HFFc6 (cell line): Measurements from ENCODE around the gene NOLC1. TPM values are rescaled to one million over a fixed set of nuclear protein-coding genes. Genes with fewer than 3 reads are reported as not detected.

Source experiments
- DNase-seq: peaks from one replicate; pipeline ENCODE4 v3.0.0-alpha.2; 2018
- H3K27ac Mint-ChIP-seq: 2 replicates; pipeline ENCODE4 v1.8.0; 2020; ENCODE audit warnings: mild to moderate bottlenecking, mixed read lengths
- H3K27me3 Mint-ChIP-seq: 2 replicates; pipeline ENCODE4 v1.8.0; 2021; ENCODE audit warnings: mild to moderate bottlenecking, moderate library complexity, mixed read lengths; ENCODE audit not compliant: insufficient read depth
- H3K36me3 Mint-ChIP-seq: 2 replicates; pipeline ENCODE4 v1.8.0; 2021; ENCODE audit warnings: low read depth, mixed read lengths
- H3K4me1 Mint-ChIP-seq: 2 replicates; pipeline ENCODE4 v1.8.0; 2020; ENCODE audit warnings: low read depth, mixed read lengths
- H3K4me3 Mint-ChIP-seq: 2 replicates; pipeline ENCODE4 v1.8.0; 2020; ENCODE audit warnings: mild to moderate bottlenecking, moderate library complexity, mixed read lengths
- H3K9me3 Mint-ChIP-seq: 2 replicates; pipeline ENCODE4 v1.8.0; 2020; ENCODE audit warnings: mild to moderate bottlenecking, mixed read lengths
- total RNA-seq, 6 experiments: library from RNA; stranded (reverse); fragmentation: NEBNext Ultra II Directional; extraction: Animal tissue kit (Norgen Biotek cat#: 25700); gene quantifications; 2 replicates in 1 of 6; 3 replicates in 5 of 6; pipeline ENCODE4 v1.2.3, GENCODE V29; 2021
- TF ChIP-seq, protein P1 (sequence below): fragments of 200-600 bp; sonication (generic); IDR thresholded peaks from 2 replicates; pipeline ENCODE4 v1.5.0; 2021; ENCODE audit warnings: antibody characterized with exemption, mild to moderate bottlenecking

The NOLC1 gene
- total RNA-seq, 6 experiments from 2014 or later: 47.6 to 62.2 (median 58.4) TPM

- DNase-seq: no peak
- Mint-ChIP-seq H3K27me3 (peaks cover 5% of the 10 kb centered on the region; the same call in 1 of the 2 replicates), H3K4me1 (peaks cover 10% of the 10 kb centered on the region), H3K36me3 (no peaks in the 10 kb centered on the region), H3K27ac (no peak overlapping the region), H3K9me3 (no peaks in the 10 kb centered on the region), H3K4me3 (no peak overlapping the region)
- TF ChIP-seq, protein P1, sequence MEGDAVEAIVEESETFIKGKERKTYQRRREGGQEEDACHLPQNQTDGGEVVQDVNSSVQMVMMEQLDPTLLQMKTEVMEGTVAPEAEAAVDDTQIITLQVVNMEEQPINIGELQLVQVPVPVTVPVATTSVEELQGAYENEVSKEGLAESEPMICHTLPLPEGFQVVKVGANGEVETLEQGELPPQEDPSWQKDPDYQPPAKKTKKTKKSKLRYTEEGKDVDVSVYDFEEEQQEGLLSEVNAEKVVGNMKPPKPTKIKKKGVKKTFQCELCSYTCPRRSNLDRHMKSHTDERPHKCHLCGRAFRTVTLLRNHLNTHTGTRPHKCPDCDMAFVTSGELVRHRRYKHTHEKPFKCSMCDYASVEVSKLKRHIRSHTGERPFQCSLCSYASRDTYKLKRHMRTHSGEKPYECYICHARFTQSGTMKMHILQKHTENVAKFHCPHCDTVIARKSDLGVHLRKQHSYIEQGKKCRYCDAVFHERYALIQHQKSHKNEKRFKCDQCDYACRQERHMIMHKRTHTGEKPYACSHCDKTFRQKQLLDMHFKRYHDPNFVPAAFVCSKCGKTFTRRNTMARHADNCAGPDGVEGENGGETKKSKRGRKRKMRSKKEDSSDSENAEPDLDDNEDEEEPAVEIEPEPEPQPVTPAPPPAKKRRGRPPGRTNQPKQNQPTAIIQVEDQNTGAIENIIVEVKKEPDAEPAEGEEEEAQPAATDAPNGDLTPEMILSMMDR: no peak
Measured at GRCh38 chr10:102211615-102212299, 59.6 kb downstream of the NOLC1 start.

Other genes starting within 250 kb of the NOLC1 start
- gene ARMH3, start 96.2 kb upstream of the NOLC1 start, total RNA-seq: 10 to 100 TPM; 18.0 to 21.7 (median 18.8) TPM
- gene HPS6, start 87.0 kb upstream of the NOLC1 start, total RNA-seq: 10 to 100 TPM; 22.0 to 29.4 (median 24.0) TPM
- gene LDB1, start 32.0 kb upstream of the NOLC1 start, total RNA-seq: 10 to 100 TPM; 51.6 to 64.8 (median 59.3) TPM
- 10 to 100 TPM; 49.4 to 56.6 (median 53.8) TPM for gene PPRC1, start 19.3 kb upstream of the NOLC1 start, total RNA-seq
- gene ELOVL3, start 73.9 kb downstream of the NOLC1 start, total RNA-seq: under 1 TPM in 4 of 6 experiments, not detected in 2; 0.11 to 0.21 (median 0.16) TPM
- under 1 TPM in 1 of 6 experiments, not detected in 5; 0.14 TPM for gene PITX3, start 89.1 kb downstream of the NOLC1 start, total RNA-seq
- 10 to 100 TPM; 67.2 to 83.6 (median 74.2) TPM for gene GBF1, start 93.1 kb downstream of the NOLC1 start, total RNA-seq
- gene NFKB2, start 243.3 kb downstream of the NOLC1 start, total RNA-seq: 10 to 100 TPM; 23.1 to 27.4 (median 26.1) TPM